ENCODE data around the gene PHKB. TPM values are rescaled to one million over a fixed set of nuclear protein-coding genes. Genes with fewer than 3 reads are reported as not detected.

PHKB gene
- total RNA-seq, 4 donors from 2014 or later = 71.4 to 114 (median 90.1) TPM

GRCh38 chr16:47490471-47490870 lies 29.3 kb downstream of the PHKB start:
- no peak for TF ChIP-seq CTCF (IDR thresholded peaks at IDR 0.05; ENCODE audit: low read depth)

GRCh38 chr16:47492036-47492427 lies 30.9 kb downstream of the PHKB start:
- TF ChIP-seq CTCF (IDR thresholded peaks at IDR 0.05; ENCODE audit: low read depth) = no peak

GRCh38 chr16:47492428-47493377 lies 31.6 kb downstream of the PHKB start:
- no peak for TF ChIP-seq CTCF (IDR thresholded peaks at IDR 0.05; ENCODE audit: low read depth)

- TF ChIP-seq CTCF (IDR thresholded peaks at IDR 0.05; ENCODE audit: low read depth) = no peak
Observed at GRCh38 chr16:47493381-47494337, 32.5 kb downstream of the PHKB start.

- TF ChIP-seq CTCF (IDR thresholded peaks at IDR 0.05; ENCODE audit: low read depth) = no peak
Observed at GRCh38 chr16:47499080-47499699, 38.1 kb downstream of the PHKB start.

GRCh38 chr16:47499700-47500264 lies 38.7 kb downstream of the PHKB start:
- TF ChIP-seq CTCF (IDR thresholded peaks at IDR 0.05; ENCODE audit: low read depth) = no peak
